Endothelial cell of umbilical vein (primary cell): ENCODE measurements around the gene SLC25A22.

Experiments
- CTCF ChIP-seq, 2 donors: IDR thresholded peaks; 1 replicate in 1 of 2; 2 replicates in 1 of 2; pipeline ENCODE4 v1.5.1; 2011; ENCODE audit warnings: low read length in 2 of 2, mild to moderate bottlenecking in 2 of 2, moderate library complexity in 2 of 2, control low read depth in 1 of 2, inconsistent platforms in 1 of 2, low read depth in 1 of 2; ENCODE audit not compliant: insufficient read depth in 1 of 2; ENCODE audit errors: extremely low read depth in 1 of 2
- EZH2 ChIP-seq: IDR thresholded peaks from 2 replicates; pipeline ENCODE4 v1.6.1; 2012; ENCODE audit warnings: borderline replicate concordance, low read depth, mild to moderate bottlenecking, moderate library complexity, low read length, inconsistent platforms; ENCODE audit not compliant: severe bottlenecking
- FOS ChIP-seq: IDR thresholded peaks from 2 replicates; pipeline ENCODE4 v1.6.1; 2011; ENCODE audit warnings: mild to moderate bottlenecking, low read length, moderate library complexity, borderline replicate concordance; ENCODE audit not compliant: insufficient read depth
- MAX ChIP-seq: IDR thresholded peaks from 2 replicates; pipeline ENCODE4 v1.6.1; 2011; ENCODE audit not compliant: insufficient read depth, insufficient read length
- POLR2A ChIP-seq: IDR thresholded peaks from 2 replicates; pipeline ENCODE4 v1.6.1; 2012; ENCODE audit warnings: low read depth, mild to moderate bottlenecking, control low read depth, low read length
- POLR2AphosphoS5 ChIP-seq: IDR thresholded peaks from 2 replicates; pipeline ENCODE4 v1.6.1; 2012; ENCODE audit warnings: low read depth, mild to moderate bottlenecking, control low read depth, low read length, moderate library complexity; ENCODE audit not compliant: insufficient read depth

GRCh38 chr11:795634-796564 is 2.2 kb downstream of the SLC25A22 start:
- TF ChIP-seq POLR2A = no peak
- no peak for TF ChIP-seq CTCF (IDR thresholded peaks at IDR 0.05; ENCODE audit: extremely low read depth in 1 of 2, insufficient read depth in 1 of 2, low read depth in 1 of 2, low read length in 2 of 2)
- peak; percentile 8 for TF ChIP-seq MAX
- TF ChIP-seq FOS = no peak
- TF ChIP-seq EZH2 = no peak
- no peak for TF ChIP-seq POLR2AphosphoS5
